ENCODE measurements around the gene NDUFA11.
"Not testable (repeated sequence)": the region's sequence is repeated elsewhere in the genome, so short reads cannot be mapped to it uniquely, and the experiment has no call there.

NDUFA11 gene

GRCh38 chr19:5884065-5884811 is 19.4 kb downstream of the NDUFA11 start:
- not testable (repeated sequence) for DNase-seq

DNA sequence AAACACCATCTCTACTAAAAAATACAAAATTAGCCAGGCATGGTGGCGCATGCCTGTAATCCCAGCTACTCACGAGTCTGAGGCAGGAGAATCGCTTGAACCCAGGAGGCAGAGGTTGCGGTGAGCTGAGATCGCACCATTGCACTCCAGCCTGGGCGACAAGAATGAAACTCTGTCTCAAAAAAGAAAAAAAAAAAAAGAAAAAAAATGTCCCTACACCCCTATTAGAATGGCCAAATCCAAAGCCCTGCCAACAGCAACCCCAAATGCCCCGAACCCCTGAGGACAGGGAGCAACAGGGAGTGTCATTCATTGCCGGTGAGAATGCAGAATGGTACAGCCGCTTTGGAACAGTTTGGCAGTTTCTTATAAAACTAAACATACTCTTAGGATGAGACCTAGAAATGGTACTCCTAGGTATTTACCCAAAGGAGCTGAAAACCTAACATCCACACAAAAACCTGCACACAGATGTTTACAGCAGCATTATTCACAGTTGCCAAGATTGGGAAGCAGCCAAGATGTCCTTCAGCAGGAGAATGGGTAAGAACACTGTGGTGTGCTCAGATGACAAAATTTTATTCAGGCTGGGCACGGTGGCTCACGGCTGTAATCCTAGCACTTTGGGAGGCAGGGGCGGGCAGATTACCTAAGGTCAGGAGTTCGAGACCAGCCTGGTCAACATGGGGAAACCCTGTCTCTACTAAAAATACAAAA is 20.3 kb downstream of the NDUFA11 start:
- DNase-seq: not testable (repeated sequence)

- DNase-seq: no peak
Observed at GRCh38 chr19:5882421-5882968, 21.1 kb downstream of the NDUFA11 start.

DNA sequence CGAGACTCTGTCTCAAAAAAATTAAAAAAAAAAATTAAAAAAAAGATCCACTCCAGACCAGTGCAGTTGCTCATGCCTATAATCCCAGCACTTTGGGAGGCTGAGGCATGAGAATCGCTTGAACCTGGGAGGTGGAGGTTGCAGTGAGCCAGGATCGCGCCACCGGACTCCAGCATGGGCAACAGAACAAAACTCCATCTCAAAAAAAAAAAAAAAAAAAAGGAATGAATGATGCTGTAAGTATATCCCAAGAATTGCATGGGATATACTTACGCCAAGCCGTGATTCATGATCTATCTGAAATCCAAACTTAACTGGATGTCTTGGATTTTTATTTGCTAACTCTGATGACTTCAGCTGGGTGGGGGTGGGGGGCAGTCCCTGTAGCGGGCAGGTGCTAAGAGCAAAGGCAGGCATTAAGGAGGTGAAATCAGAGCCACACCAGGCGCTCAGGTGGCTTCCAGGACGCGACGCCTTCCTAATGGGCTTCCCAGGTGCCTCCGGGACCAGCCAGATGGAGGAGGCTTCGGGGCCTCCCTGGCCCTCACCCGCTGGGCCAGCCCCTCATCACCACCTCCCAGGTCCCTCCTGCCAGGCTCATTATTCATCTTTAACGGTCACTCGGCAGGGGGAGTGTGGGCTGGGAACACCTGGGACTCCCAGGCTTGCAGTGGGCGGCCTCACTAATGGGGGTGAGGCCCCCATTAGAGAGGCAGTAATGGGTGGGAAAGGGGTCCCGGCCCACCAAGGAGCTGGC is 21.9 kb downstream of the NDUFA11 start:
- DNase-seq: no peak

DNA sequence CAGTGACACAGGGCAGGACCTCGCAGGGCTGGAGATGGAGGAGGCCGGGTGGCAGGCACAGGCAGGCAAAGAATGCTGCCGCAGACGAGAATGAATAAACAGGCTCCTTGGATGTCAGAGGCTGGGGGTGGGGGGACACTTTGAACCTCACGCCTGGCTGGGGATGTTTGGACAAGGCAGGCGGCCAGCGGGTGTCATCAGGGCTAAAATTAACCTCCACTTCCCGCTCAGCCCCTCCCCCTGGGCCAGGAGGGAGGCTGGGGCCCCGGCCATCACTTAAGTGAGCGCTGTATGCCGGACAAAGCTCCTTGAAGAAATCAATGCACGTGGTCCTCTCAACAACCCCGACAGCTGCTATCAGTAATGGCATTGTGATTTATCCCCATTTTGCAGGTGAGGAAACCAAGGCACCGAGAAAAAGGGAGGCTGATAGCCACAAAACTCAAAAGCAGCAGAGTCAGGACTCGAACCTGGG is 22.9 kb downstream of the NDUFA11 start:
- DNase-seq: no peak

DNA sequence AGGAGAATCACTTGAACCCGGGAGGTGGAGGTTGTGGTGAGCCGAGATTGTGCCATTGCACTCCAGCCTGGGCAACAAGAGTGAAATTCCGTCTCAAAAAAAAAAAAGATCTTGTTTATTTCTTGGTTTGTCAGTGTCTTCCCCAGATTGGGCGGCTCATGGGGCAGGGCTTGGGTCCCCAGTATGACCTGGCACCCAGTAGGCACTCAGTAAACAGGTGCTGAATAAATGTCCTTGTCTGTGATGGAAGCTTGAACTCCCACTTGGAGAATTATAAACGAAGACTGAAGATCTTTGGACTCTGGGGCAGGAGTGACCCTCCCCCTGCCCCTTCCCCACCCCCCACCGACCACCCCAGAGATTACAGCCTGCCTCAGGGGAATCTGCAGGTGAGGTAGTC is 23.4 kb downstream of the NDUFA11 start:
- no peak for DNase-seq

- DNase-seq: no peak
Observed at GRCh38 chr19:5877882-5878281, 25.7 kb downstream of the NDUFA11 start.

DNA sequence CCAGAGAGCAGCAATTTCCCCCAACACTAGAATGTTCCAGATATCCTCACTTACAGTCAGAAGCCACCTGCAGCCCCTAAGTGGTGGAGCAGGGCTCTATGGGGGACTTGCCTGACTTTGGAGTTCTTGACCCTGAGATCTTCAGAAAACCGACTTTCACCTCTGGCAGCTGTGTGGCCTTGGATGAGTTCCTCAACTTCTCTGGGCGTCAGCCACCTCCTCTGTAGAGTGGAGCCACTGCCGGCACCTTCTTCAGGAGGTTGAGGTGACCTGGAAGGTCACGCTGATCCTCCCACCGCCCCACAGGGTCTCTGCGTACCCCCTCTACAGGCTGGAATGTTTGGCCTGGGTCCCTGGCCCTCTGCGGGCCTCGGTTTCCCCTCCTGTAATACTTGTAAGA is 26.2 kb downstream of the NDUFA11 start:
- no peak for DNase-seq

- DNase-seq: not testable (repeated sequence)
Observed at GRCh38 chr19:5874496-5874895, 29.1 kb downstream of the NDUFA11 start.

DNA sequence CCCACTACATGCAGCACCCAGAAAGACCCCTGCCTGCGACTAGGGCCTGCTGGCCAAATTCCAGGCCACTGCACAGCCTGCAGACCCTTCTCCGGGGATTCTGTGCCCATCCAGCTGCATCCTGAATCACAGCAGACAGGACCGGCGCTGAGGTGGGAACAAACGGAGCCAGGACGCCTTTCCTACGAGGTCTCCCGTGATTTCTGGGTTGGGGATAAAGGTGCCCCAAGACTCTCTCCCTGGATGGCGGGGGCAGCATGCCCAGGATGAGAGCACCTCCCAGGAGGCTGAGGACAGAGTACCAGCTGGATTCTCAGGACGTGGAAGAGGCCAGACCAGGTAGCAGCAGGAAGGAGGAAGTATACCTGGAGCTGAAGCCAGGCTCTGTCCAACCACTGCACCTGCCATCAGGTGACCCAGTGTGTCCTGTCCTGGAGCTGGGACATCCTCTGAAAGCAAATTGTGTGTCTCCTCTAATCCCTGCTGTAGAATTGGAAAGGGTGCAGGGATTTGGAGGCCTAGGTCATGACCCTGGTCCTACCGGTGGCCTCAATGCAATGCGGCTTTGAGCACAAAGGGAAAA is 29.9 kb downstream of the NDUFA11 start:
- no peak for DNase-seq

DNA sequence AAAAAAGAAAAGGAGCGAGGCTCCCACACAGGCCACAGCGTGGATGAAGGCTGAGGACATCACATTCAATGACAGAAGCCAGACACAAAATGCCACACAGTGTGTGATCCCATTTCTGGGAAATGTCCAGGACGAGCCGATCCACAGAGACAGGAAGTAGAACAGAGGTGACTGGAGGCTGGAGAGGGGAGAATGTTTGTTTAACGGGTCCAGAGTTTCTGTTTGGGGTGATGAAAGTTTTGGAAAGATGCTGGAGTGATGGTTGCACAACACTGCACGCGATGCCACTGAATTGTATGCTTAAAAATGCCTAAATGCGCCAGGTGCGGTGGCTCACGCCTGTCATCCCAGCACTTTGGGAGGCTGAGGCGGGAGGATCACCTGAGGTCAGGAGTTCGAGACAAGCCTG is 32.6 kb downstream of the NDUFA11 start:
- no peak for DNase-seq

- no peak for DNase-seq
Observed at GRCh38 chr19:5867201-5868136, 36.1 kb downstream of the NDUFA11 start.

GRCh38 chr19:5865772-5866171 is 37.8 kb downstream of the NDUFA11 start:
- DNase-seq: no peak

- DNase-seq: no peak
Observed at GRCh38 chr19:5864725-5865486, 38.7 kb downstream of the NDUFA11 start.

GRCh38 chr19:5864013-5864720 is 39.4 kb downstream of the NDUFA11 start:
- DNase-seq: no peak

- no peak for DNase-seq
Observed at GRCh38 chr19:5863030-5863665, 40.4 kb downstream of the NDUFA11 start.

- DNase-seq: no peak
Observed at GRCh38 chr19:5857203-5858081, 46.1 kb downstream of the NDUFA11 start.

- DNase-seq: not testable (repeated sequence)
Observed at GRCh38 chr19:5855151-5855550, 48.4 kb downstream of the NDUFA11 start.
